DOHH2 (cell line): ENCODE measurements around the gene MOB2.

Experiments
- H3F3A ChIP-seq: fragments of 200-600 bp; sonication (generic), shearing (Covaris generic); 2 replicates; pipeline ENCODE4 v1.6.0; 2016; ENCODE audit warnings: antibody characterized with exemption, mild to moderate bottlenecking; ENCODE audit not compliant: control insufficient read depth, insufficient read depth
- H3K27ac ChIP-seq: fragments of 200-600 bp; sonication (generic); 2 replicates; pipeline ENCODE4 v1.5.1; 2014; ENCODE audit warnings: low read depth, mild to moderate bottlenecking, low read length, moderate library complexity
- H3K27me3 ChIP-seq: fragments of 200-600 bp; sonication (generic); 2 replicates; pipeline ENCODE4 v1.6.1; 2014; ENCODE audit warnings: mild to moderate bottlenecking, low read length, mixed read lengths; ENCODE audit not compliant: control insufficient read depth
- H3K36me3 ChIP-seq: fragments of 200-600 bp; sonication (generic); 2 replicates; pipeline ENCODE4 v1.6.1; 2014; ENCODE audit warnings: mild to moderate bottlenecking, low read length, moderate library complexity, mixed read lengths; ENCODE audit not compliant: control insufficient read depth
- H3K4me1 ChIP-seq: fragments of 200-600 bp; sonication (generic); 2 replicates; pipeline ENCODE4 v1.6.1; 2014; ENCODE audit warnings: mild to moderate bottlenecking, low read length, mixed read lengths; ENCODE audit not compliant: control insufficient read depth
- H3K4me2 ChIP-seq: fragments of 200-600 bp; sonication (generic); 2 replicates; pipeline ENCODE4 v1.6.0; 2014; ENCODE audit warnings: mild to moderate bottlenecking, low read length, moderate library complexity
- H3K4me3 ChIP-seq: fragments of 200-600 bp; sonication (generic); 2 replicates; pipeline ENCODE4 v1.5.1; 2014; ENCODE audit warnings: mild to moderate bottlenecking, low read length, mixed read lengths
- H3K79me2 ChIP-seq: fragments of 200-600 bp; sonication (generic); 2 replicates; pipeline ENCODE4 v1.6.1; 2014; ENCODE audit warnings: mild to moderate bottlenecking, low read length, mixed read lengths; ENCODE audit not compliant: control insufficient read depth
- H3K9me2 ChIP-seq: fragments of 200-600 bp; sonication (generic); replicated peaks from 2 replicates; pipeline ENCODE4 v1.6.1; 2014; ENCODE audit warnings: mild to moderate bottlenecking, low read length, mixed read lengths; ENCODE audit not compliant: control insufficient read depth
- H3K9me3 ChIP-seq: fragments of 200-600 bp; sonication (generic); 2 replicates; pipeline ENCODE4 v1.6.1; 2014; ENCODE audit warnings: antibody characterized with exemption, low read length, mixed read lengths; ENCODE audit not compliant: control insufficient read depth, insufficient read depth
- H4K20me1 ChIP-seq: fragments of 200-600 bp; sonication (generic); 2 replicates; pipeline ENCODE4 v1.6.0; 2014; ENCODE audit warnings: low read depth, mild to moderate bottlenecking, antibody characterized with exemption, low read length, moderate library complexity; ENCODE audit not compliant: control insufficient read depth, insufficient read depth
- EZH2phosphoT487 ChIP-seq: fragments of 200-600 bp; sonication (generic); IDR thresholded peaks from 2 replicates; pipeline ENCODE4 v1.6.1; 2017; ENCODE audit warnings: borderline replicate concordance, mild to moderate bottlenecking, antibody characterized with exemption, low read length, moderate library complexity, mixed read lengths
- TF ChIP-seq, protein P1 (sequence below): fragments of 200-600 bp; sonication (generic); IDR thresholded peaks from one replicate; pipeline ENCODE4 v1.5.1; 2014; ENCODE audit warnings: antibody characterized with exemption, mild to moderate bottlenecking, low read depth, low read length; ENCODE audit not compliant: poor library complexity, severe bottlenecking

Gene MOB2

DNA sequence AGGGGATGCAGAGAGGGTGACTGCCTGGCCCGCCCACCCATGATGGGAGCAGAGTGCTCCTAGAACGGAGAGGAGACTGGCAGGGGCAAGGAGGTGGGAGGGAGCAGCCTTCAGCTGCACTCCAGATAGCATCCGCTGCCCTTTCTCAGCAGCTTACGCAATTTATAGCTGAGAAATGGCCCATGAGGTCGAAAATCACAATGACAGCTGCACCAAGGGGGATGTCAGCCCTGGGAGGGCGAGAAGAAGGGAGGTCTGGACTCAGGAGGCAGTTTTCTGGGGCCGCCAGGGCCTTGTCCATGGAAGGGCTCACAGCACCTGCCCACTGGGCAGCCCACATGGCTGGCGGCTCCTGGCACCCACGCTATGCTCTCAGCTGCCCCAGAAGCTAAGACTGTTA, 17.6 kb upstream of the MOB2 start:
- H3K9me2 ChIP-seq, result no peaks in the 10 kb centered on the region
- H3K79me2 ChIP-seq, result peaks cover 72% of the 10 kb centered on the region
- peaks cover 4% of the 10 kb centered on the region; the same call in 1 of the 2 replicates for H3K4me1 ChIP-seq
- H3K4me2 ChIP-seq, result no peak overlapping the region
- no peaks in the 10 kb centered on the region for H3K36me3 ChIP-seq
- H3K27me3 ChIP-seq, result no peaks in the 10 kb centered on the region
- H3K27ac ChIP-seq, result no peak overlapping the region
- TF ChIP-seq EZH2phosphoT487, result no peak
- TF ChIP-seq, protein P1, sequence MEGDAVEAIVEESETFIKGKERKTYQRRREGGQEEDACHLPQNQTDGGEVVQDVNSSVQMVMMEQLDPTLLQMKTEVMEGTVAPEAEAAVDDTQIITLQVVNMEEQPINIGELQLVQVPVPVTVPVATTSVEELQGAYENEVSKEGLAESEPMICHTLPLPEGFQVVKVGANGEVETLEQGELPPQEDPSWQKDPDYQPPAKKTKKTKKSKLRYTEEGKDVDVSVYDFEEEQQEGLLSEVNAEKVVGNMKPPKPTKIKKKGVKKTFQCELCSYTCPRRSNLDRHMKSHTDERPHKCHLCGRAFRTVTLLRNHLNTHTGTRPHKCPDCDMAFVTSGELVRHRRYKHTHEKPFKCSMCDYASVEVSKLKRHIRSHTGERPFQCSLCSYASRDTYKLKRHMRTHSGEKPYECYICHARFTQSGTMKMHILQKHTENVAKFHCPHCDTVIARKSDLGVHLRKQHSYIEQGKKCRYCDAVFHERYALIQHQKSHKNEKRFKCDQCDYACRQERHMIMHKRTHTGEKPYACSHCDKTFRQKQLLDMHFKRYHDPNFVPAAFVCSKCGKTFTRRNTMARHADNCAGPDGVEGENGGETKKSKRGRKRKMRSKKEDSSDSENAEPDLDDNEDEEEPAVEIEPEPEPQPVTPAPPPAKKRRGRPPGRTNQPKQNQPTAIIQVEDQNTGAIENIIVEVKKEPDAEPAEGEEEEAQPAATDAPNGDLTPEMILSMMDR, result no peak
- no peaks in the 10 kb centered on the region for H3F3A ChIP-seq
- H3K9me3 ChIP-seq, result peaks cover 14% of the 10 kb centered on the region; the same call in 1 of the 2 replicates
- no peaks in the 10 kb centered on the region for H4K20me1 ChIP-seq
- H3K4me3 ChIP-seq, result no peak overlapping the region

DNA sequence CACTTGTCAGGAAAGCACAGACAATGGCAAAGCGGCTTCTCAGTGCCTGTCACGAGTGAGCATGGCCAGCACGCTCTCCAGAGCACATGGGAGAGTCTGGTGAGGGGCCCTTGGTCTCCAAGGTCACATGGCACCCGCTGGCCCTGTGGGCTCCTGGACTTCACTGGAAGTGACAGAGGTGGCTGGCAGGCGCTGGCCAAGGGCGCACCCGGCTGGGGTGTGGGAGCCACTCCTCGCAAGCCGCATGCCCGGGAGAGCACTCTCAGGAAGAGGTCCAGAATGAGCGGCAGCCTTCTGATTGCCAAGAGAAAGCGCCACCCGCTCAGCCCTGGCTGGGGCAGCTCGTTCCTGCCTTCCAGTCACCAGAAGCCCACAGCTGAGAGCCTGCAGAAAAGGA, 17.1 kb upstream of the MOB2 start:
- H3K9me2 ChIP-seq, result no peaks in the 10 kb centered on the region
- H4K20me1 ChIP-seq, result no peaks in the 10 kb centered on the region
- H3K4me2 ChIP-seq, result no peak overlapping the region
- H3K4me1 ChIP-seq, result peaks cover 4% of the 10 kb centered on the region; the same call in 1 of the 2 replicates
- H3K27ac ChIP-seq, result no peak overlapping the region
- no peak overlapping the region for H3K4me3 ChIP-seq
- no peaks in the 10 kb centered on the region for H3F3A ChIP-seq
- TF ChIP-seq, protein P1, result no peak
- no peak for TF ChIP-seq EZH2phosphoT487
- H3K27me3 ChIP-seq, result no peaks in the 10 kb centered on the region
- peaks cover 72% of the 10 kb centered on the region for H3K79me2 ChIP-seq
- H3K36me3 ChIP-seq, result no peaks in the 10 kb centered on the region
- peaks cover 14% of the 10 kb centered on the region; the same call in 1 of the 2 replicates for H3K9me3 ChIP-seq

DNA sequence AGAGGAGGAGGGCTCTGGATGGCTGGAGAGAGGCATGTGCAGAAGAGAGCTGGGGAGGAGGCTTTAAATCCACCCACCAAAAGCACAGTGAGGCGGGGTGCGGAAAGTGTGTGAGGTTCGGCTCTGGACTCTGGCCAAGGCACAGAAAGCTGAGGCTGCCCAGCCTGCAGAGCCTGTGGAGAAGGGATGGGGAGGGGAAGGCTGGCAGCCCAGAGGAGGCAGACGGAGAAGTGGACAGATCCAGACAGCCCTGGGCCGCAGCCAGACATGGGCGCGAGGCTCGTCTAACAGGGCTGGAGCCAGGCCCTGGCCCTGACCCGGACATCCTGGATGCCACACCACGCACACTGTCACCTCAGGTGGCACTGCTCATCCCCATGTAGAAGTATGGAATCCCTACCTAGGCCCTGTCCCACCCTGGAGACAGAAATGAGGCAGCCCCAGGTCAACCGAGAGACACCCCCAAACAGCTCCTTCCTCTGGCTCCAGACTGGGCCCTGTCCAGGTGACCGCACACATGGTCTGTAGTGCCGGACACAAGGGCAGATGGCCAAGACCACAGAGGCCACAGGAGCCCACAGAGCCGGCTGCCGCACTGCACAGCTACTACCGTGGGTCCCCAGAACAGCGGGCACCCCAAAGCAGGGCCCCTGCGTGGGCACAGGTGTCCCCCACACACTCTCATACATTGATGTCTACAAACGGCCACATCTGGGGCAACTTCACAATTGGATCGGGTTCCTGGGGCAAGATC, 16.6 kb upstream of the MOB2 start:
- H3K27me3 ChIP-seq, result no peaks in the 10 kb centered on the region
- H4K20me1 ChIP-seq, result no peaks in the 10 kb centered on the region
- H3K4me1 ChIP-seq, result peaks cover 4% of the 10 kb centered on the region; the same call in 1 of the 2 replicates
- no peaks in the 10 kb centered on the region for H3F3A ChIP-seq
- peaks cover 14% of the 10 kb centered on the region; the same call in 1 of the 2 replicates for H3K9me3 ChIP-seq
- no peaks in the 10 kb centered on the region for H3K36me3 ChIP-seq
- no peaks in the 10 kb centered on the region for H3K9me2 ChIP-seq
- H3K79me2 ChIP-seq, result peaks cover 73% of the 10 kb centered on the region
- H3K4me2 ChIP-seq, result no peak overlapping the region
- no peak overlapping the region for H3K4me3 ChIP-seq
- no peak overlapping the region for H3K27ac ChIP-seq
- TF ChIP-seq EZH2phosphoT487, result no peak
- TF ChIP-seq, protein P1, result no peak
